DMS114 treated with DMSO at 0.1 percent for 48 hours (cell line): ENCODE results near the gene EDA.

ENCODE experiments used
- DNase-seq: peaks from one replicate; lab custom pipeline; 2025; ENCODE audit not compliant: unreplicated experiment; lab: John Stamatoyannopoulos, UW

Gene EDA

GRCh38 chrX:70054391-70054790 is 438.5 kb downstream of the EDA start:
- no peak for DNase-seq

GRCh38 chrX:70062076-70062475 is 446.2 kb downstream of the EDA start, which contains the start of gene OTUD6A:
Gene OTUD6A, plus strand, starts transcription at chrX:70062457. Its CDS starts 68 bp downstream, at chrX:70062525.
- DNase-seq: no peak

- DNase-seq: no peak
Observed at GRCh38 chrX:70062961-70063550, 447.1 kb downstream of the EDA start.

- no peak for DNase-seq
Observed at GRCh38 chrX:70066646-70067045, 450.7 kb downstream of the EDA start.

GRCh38 chrX:70079297-70079696 is 463.4 kb downstream of the EDA start:
- DNase-seq: no peak

GRCh38 chrX:70079870-70080269 is 464.0 kb downstream of the EDA start:
- no peak for DNase-seq

GRCh38 chrX:70082723-70083122 is 466.8 kb downstream of the EDA start:
- DNase-seq: no peak

GRCh38 chrX:70084592-70085240 is 468.8 kb downstream of the EDA start:
- DNase-seq: no peak

GRCh38 chrX:70087857-70088630 is 472.1 kb downstream of the EDA start:
- no peak for DNase-seq

- no peak for DNase-seq
Observed at GRCh38 chrX:70088751-70089150, 472.8 kb downstream of the EDA start.
